Calu3 (cell line): ENCODE measurements around the gene SLC46A3. TPM values are rescaled to one million over a fixed set of nuclear protein-coding genes. Genes with fewer than 3 reads are reported as not detected.
A peak's percentile ranks its signal among the peaks of the same experiment; 100 is the strongest.

Source experiments
- BruUV-seq: library from RNA; stranded (reverse); fragments of 400-500 nt; replicated peaks from 2 replicates; lab custom pipeline; 2021; lab: Mats Ljungman, UMichigan
- CTCF ChIA-PET: fragments of 300-600 bp; sonication (Branson Sonifier 250); formaldehyde crosslinking; loops from one replicate; lab custom pipeline; 2022; ENCODE audit warnings: antibody characterized with exemption; lab: Charles Lee
- DNase-seq: peaks from one replicate; pipeline ENCODE4 v3.0.0; 2022
- H3K27ac Mint-ChIP-seq: one replicate; pipeline ENCODE4 v1.8.0; 2022; ENCODE audit warnings: mixed read lengths; ENCODE audit not compliant: unreplicated experiment
- H3K27me3 Mint-ChIP-seq: one replicate; pipeline ENCODE4 v1.8.0; 2022; ENCODE audit warnings: mixed read lengths; ENCODE audit not compliant: unreplicated experiment
- H3K36me3 Mint-ChIP-seq: one replicate; pipeline ENCODE4 v1.8.0; 2022; ENCODE audit warnings: mild to moderate bottlenecking, moderate library complexity, mixed read lengths; ENCODE audit not compliant: insufficient read depth, unreplicated experiment
- H3K4me1 Mint-ChIP-seq: one replicate; pipeline ENCODE4 v1.8.0; 2022; ENCODE audit warnings: mild to moderate bottlenecking, low read depth, mixed read lengths; ENCODE audit not compliant: unreplicated experiment
- H3K4me3 Mint-ChIP-seq: one replicate; pipeline ENCODE4 v1.8.0; 2022; ENCODE audit warnings: mild to moderate bottlenecking, low read depth, moderate library complexity, mixed read lengths; ENCODE audit not compliant: unreplicated experiment
- H3K9me3 Mint-ChIP-seq: one replicate; pipeline ENCODE4 v1.8.0; 2022; ENCODE audit warnings: low read depth, mixed read lengths; ENCODE audit not compliant: unreplicated experiment
- intact Hi-C: fragments of 100-400 bp; cut with micrococcal nuclease; formaldehyde crosslinking; loops from one replicate; pipeline ENCODE4 v1.10.0; 2022; ENCODE audit not compliant: unreplicated experiment
- total RNA-seq: library from RNA; stranded (reverse); gene quantifications from 2 replicates; pipeline ENCODE4 v1.2.3, GENCODE V29; 2022
- TF ChIP-seq, protein P1 (sequence below): fragments of 200-600 bp; IDR thresholded peaks from one replicate; pipeline ENCODE4 v1.8.0; 2022; ENCODE audit warnings: antibody characterized with exemption; ENCODE audit not compliant: unreplicated experiment

The SLC46A3 gene
- total RNA-seq, 1 experiment from 2014 or later: 1.3 TPM

DNA sequence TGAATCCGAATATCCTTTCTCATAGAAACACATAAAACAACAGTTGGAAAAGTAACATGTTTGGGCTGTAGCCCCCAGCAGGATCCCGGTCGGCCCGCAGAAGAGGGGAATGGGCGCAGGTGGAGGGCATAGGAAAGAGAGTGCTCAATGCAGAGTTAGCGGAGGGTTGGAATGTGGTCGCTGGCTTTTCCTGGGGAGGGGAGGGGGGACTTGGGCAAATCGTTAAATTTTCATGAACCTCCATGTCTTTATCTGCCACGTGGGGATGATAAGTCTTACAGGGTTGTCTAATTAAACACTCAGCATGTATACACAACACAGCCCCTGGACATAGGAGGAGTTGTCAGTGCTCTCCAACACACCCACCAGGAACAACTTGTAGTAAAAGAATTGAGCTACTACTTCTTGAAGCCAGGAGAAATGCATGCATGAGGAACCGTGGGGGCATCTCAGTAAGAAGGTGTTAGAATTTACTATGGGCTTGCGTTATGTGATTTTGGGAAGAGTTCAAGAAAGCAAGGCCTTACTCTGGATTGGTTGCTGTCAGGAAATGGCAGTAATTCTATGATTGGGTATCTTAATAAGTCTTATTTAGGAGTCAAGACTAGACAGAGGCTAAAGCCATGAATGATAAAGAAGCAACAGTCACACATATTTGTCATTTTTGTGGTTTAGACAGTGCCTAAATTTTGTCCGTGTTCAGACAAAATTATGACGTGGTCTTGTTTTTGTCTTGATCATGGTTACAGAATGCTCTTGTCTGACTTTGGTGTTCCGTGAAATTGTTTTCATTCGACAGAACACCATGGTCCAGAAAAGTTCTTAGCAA lies 671 bp upstream of the SLC46A3 start:
- Mint-ChIP-seq H3K36me3 (peaks cover 9% of the 10 kb centered on the region), H3K4me3 (peak overlapping the region; percentile 77), H3K9me3 (peaks cover 2% of the 10 kb centered on the region), H3K27ac (no peak overlapping the region), H3K27me3 (no peaks in the 10 kb centered on the region), H3K4me1 (no peaks in the 10 kb centered on the region)
- intact Hi-C loops: no loop called here
- CTCF ChIA-PET: no interaction called here
- no TSS peak for BruUV-seq
- DNase-seq: no peak
- TF ChIP-seq, protein P1, sequence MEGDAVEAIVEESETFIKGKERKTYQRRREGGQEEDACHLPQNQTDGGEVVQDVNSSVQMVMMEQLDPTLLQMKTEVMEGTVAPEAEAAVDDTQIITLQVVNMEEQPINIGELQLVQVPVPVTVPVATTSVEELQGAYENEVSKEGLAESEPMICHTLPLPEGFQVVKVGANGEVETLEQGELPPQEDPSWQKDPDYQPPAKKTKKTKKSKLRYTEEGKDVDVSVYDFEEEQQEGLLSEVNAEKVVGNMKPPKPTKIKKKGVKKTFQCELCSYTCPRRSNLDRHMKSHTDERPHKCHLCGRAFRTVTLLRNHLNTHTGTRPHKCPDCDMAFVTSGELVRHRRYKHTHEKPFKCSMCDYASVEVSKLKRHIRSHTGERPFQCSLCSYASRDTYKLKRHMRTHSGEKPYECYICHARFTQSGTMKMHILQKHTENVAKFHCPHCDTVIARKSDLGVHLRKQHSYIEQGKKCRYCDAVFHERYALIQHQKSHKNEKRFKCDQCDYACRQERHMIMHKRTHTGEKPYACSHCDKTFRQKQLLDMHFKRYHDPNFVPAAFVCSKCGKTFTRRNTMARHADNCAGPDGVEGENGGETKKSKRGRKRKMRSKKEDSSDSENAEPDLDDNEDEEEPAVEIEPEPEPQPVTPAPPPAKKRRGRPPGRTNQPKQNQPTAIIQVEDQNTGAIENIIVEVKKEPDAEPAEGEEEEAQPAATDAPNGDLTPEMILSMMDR: no peak

DNA sequence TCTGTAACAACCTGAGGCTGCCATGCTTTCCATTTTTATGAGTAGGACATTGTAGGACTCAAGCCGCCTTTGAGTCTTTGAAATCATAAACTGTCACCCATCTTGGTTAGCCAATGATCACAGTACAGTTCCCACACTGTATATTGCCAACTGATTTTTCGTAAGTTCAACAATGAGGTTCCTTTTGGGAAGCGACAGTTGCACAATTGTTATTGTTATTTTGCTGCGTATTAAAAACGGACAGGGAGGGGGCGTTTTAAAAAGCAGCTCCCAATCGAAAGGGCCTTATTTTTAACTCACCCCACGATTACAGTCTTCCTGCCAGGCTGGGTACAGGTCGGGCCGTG lies 601 bp downstream of the SLC46A3 start:
- no peaks in the 10 kb centered on the region for H3K27me3 Mint-ChIP-seq

DNA sequence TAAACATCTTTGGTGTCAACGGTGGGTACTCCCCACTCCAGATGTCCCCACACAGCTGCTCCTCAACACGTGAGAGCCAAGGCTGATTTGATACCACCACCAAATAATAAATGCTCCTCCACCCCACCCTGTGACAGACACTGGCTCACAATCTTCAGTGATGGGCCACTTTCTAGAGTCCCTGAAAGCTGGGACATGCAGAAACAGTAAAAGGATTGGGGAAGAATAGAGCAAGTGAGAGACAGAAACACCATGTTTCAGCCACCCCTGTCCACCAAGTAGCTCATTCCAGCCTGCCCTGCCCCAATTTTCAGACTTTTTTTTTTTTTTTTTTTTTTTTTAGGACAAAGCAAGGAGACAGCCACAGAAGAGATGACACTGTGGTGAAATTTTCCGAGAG lies 1.6 kb downstream of the SLC46A3 start:
- Mint-ChIP-seq H3K27ac (no peak overlapping the region), H3K9me3 (no peaks in the 10 kb centered on the region), H3K4me3 (no peak overlapping the region), H3K4me1 (no peaks in the 10 kb centered on the region), H3K27me3 (no peaks in the 10 kb centered on the region), H3K36me3 (peaks cover 9% of the 10 kb centered on the region)
- no TSS peak for BruUV-seq
- DNase-seq: no peak
- CTCF ChIA-PET: no interaction called here
- intact Hi-C loops: no loop called here
- TF ChIP-seq, protein P1: no peak

More for the DNA sequence above, 601 bp downstream of the SLC46A3 start:
- TF ChIP-seq, protein P1: no peak
- H3K27ac Mint-ChIP-seq: no peak overlapping the region
- no peaks in the 10 kb centered on the region for H3K9me3 Mint-ChIP-seq
- H3K4me3 Mint-ChIP-seq: peak overlapping the region; percentile 77
- H3K4me1 Mint-ChIP-seq: no peaks in the 10 kb centered on the region
- intact Hi-C loops: no loop called here
- no peak for DNase-seq
- peaks cover 9% of the 10 kb centered on the region for H3K36me3 Mint-ChIP-seq
- CTCF ChIA-PET: no interaction called here
- no TSS peak for BruUV-seq

DNA sequence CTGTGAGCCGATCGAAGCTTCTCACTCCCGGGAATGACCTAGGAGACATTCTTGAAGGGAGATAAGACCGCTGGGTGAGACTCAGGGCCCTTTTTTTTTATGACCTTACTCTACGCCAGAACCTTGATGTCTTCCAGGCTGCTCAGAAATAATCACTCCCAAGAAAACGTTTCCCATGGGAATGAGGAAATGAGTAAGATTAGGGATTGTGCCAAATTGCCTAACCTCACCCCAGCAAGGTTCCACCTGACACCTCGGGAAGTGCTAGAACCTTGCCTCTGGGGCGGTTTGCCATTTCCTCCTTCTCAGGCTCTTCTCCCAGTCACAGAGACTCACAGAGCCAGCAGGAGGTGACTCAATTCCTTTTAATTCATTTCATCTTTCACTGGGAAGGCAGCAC lies 2.3 kb downstream of the SLC46A3 start:
- Mint-ChIP-seq H3K9me3 (no peaks in the 10 kb centered on the region), H3K4me3 (no peak overlapping the region), H3K27me3 (no peaks in the 10 kb centered on the region), H3K4me1 (no peaks in the 10 kb centered on the region), H3K27ac (no peak overlapping the region), H3K36me3 (peaks cover 9% of the 10 kb centered on the region)
- peak; percentile 12 for DNase-seq
- CTCF ChIA-PET: no interaction called here
- intact Hi-C loops: no loop called here
- TF ChIP-seq, protein P1: no peak
- BruUV-seq: no TSS peak
